Measurements from ENCODE around the gene NUDCD3. TPM values are rescaled to one million over a fixed set of nuclear protein-coding genes. Genes with fewer than 3 reads are reported as not detected.

Gene NUDCD3
- total RNA-seq, 4 donors from 2014 or later, result 54.3 to 101 (median 64.4) TPM

- WGBS, result 84% methylated on average over 13 of the region's 13 CpGs
- TF ChIP-seq EP300 (IDR thresholded peaks at IDR 0.05) (no peak), POLR2AphosphoS5 (IDR thresholded peaks at IDR 0.05) (no peak), POLR2A (IDR thresholded peaks at IDR 0.05) (no peak)
- TF ChIP-seq, protein P1, sequence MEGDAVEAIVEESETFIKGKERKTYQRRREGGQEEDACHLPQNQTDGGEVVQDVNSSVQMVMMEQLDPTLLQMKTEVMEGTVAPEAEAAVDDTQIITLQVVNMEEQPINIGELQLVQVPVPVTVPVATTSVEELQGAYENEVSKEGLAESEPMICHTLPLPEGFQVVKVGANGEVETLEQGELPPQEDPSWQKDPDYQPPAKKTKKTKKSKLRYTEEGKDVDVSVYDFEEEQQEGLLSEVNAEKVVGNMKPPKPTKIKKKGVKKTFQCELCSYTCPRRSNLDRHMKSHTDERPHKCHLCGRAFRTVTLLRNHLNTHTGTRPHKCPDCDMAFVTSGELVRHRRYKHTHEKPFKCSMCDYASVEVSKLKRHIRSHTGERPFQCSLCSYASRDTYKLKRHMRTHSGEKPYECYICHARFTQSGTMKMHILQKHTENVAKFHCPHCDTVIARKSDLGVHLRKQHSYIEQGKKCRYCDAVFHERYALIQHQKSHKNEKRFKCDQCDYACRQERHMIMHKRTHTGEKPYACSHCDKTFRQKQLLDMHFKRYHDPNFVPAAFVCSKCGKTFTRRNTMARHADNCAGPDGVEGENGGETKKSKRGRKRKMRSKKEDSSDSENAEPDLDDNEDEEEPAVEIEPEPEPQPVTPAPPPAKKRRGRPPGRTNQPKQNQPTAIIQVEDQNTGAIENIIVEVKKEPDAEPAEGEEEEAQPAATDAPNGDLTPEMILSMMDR (IDR thresholded peaks at IDR 0.05), result no peak
- DNase-seq (ENCODE audit: low spot score in 2 of 2), result no peak
- no peaks in the 10 kb centered on the region for H3K9me3 ChIP-seq
- H3K27me3 ChIP-seq, result no peaks in the 10 kb centered on the region
- peaks cover 86% of the 10 kb centered on the region for H3K36me3 ChIP-seq
- H3K27ac ChIP-seq, result no peak overlapping the region
- no peak overlapping the region for H3K4me3 ChIP-seq
- no peaks in the 10 kb centered on the region for H3K4me1 ChIP-seq
Observed at GRCh38 chr7:44385434-44386138, 104.9 kb downstream of the NUDCD3 start.

DNA sequence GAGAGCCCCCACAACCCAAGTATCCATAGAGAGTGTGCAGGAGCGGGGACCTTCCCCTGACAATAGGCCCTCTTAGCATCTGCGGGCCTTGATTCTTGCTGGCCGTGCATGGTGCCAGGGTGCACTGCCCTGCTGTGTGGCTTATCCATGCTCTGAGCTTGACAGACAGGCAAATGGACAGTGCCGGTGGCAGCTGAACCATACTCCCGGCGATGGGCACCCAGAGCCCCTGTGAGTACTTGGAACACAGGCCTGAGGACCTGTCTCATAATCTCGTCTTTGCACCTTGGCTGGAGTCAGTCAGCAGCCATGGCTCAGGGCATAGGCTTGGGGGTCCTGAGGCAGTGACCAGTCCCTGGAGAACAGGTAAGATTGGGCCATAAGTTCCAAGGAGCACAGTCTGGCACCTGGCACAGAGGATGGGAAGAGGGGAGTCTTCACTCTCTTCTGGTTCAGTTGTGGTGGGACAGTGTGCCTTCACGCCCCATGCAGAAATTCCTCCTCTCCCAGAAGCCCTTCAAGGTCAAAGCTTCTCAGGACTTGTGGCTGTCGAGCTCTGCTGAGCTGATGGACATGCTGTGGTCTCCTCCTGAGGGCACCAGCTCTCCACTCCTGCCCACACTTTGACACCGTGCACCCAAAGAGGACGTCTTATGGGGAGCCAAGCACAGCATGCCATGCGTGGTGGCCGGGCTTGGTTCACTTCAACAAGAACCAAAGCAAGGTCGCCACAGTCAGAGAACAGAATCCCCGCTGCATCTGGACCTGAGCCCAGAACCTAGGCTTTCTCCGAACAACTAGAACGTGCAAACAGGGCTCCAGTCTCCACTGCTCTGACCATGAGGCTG, 105.6 kb downstream of the NUDCD3 start:
- TF ChIP-seq, protein P1 (IDR thresholded peaks at IDR 0.05), result no peak
- no peak for TF ChIP-seq POLR2AphosphoS5 (IDR thresholded peaks at IDR 0.05)
- Histone ChIP-seq H3K27ac (no peak overlapping the region), H3K4me1 (no peaks in the 10 kb centered on the region), H3K27me3 (no peaks in the 10 kb centered on the region), H3K4me3 (no peak overlapping the region), H3K36me3 (peaks cover 78% of the 10 kb centered on the region), H3K9me3 (no peaks in the 10 kb centered on the region)
- WGBS, result 93% methylated on average over 15 of the region's 17 CpGs
- no peak for DNase-seq (ENCODE audit: low spot score in 2 of 2)

DNA sequence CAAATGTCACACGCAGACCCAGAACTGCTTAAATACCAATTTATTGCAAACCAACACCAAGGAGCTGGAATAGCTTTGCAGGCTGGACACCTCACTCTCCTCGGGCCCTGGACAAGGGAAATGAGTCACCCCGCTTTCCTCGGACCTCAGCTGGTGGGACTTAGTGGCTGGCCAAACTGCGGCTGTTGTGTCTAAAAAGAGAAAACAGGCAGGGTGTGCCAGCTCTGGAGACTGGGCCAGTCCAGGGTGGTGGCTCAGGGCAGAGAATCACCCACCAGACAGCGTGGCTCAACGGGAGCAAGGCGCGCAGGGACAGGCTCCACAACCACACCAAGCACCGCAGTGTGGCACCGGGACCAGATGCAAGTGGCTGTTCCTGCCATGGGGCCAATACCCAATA, 106.9 kb downstream of the NUDCD3 start:
- peaks cover 66% of the 10 kb centered on the region for H3K36me3 ChIP-seq
- 75% methylated on average over 10 of the region's 11 CpGs for WGBS
- no peak for DNase-seq (ENCODE audit: low spot score in 2 of 2)

DNA sequence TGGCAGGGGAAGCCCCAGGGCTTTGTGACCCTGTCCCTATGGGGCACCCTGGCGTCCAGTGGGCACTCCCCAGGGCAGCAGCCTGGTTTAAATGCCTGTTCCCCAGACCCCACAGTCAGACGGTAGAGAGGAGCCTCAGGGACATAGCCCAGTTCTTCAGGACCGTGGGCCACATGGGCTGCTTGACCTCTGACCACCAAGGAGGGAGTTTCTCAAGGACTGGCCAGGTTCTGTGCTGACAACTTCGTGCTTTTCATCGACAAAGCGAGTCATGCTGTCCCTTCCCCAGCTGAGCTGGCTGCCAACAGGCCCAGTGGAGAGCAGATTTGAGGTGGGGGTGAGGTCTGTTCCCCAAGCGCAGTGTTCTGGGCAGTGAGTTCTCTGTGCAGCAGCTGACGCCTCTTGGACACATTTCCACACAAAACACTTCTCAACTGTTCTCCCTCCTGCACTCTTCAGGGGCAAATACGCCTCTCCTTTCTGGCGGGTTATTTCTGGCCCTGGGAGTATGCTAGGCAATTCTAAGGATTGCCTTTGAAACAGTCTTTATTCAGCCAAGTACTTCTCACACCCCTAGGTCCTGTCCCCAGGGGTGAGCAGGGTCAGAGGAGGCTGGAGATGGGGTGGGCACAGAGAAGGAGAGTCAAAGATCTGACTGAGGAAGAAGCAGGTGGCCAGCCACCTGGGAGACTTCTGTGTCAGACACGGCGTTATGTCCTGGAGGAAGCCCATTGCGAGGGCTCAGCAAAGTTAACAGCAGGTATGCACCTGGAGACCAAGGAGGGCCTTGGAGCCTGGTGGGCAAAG, 107.8 kb downstream of the NUDCD3 start:
- Histone ChIP-seq H3K4me1 (no peaks in the 10 kb centered on the region), H3K36me3 (peaks cover 60% of the 10 kb centered on the region), H3K9me3 (no peaks in the 10 kb centered on the region), H3K27me3 (no peaks in the 10 kb centered on the region), H3K4me3 (no peak overlapping the region), H3K27ac (no peak overlapping the region)
- DNase-seq (ENCODE audit: low spot score in 2 of 2), result no peak
- no peak for TF ChIP-seq POLR2AphosphoS5 (IDR thresholded peaks at IDR 0.05)
- no peak for TF ChIP-seq POLR2A (IDR thresholded peaks at IDR 0.05)
- TF ChIP-seq EP300 (IDR thresholded peaks at IDR 0.05), result no peak
- TF ChIP-seq, protein P1 (IDR thresholded peaks at IDR 0.05), result no peak
- WGBS, result 86% methylated on average over 8 of the region's 13 CpGs

More for the DNA sequence above, 106.9 kb downstream of the NUDCD3 start:
- H3K4me3 ChIP-seq, result no peak overlapping the region
- H3K27me3 ChIP-seq, result no peaks in the 10 kb centered on the region
- no peak overlapping the region for H3K27ac ChIP-seq
- H3K9me3 ChIP-seq, result no peaks in the 10 kb centered on the region
- TF ChIP-seq EP300 (IDR thresholded peaks at IDR 0.05), result no peak
- no peak for TF ChIP-seq POLR2A (IDR thresholded peaks at IDR 0.05)
- TF ChIP-seq, protein P1 (IDR thresholded peaks at IDR 0.05), result no peak
- TF ChIP-seq POLR2AphosphoS5 (IDR thresholded peaks at IDR 0.05), result no peak
- no peaks in the 10 kb centered on the region for H3K4me1 ChIP-seq

Measured in suprapubic skin (tissue), 4 donors.